HG02970 (cell line): ENCODE measurements around the gene LRRN3.
"Not testable (repeated sequence)": the region's sequence is repeated elsewhere in the genome, so short reads cannot be mapped to it uniquely, and the experiment has no call there.

ENCODE experiments used
- ATAC-seq: cut with Tn5 transposase; IDR thresholded peaks from one replicate; pipeline ENCODE4 v1.9.1; 2021; ENCODE audit warnings: mild to moderate bottlenecking, moderate library complexity, moderate number of reproducible peaks; ENCODE audit not compliant: unreplicated experiment, low FRiP score

LRRN3 gene

GRCh38 chr7:111090846-111091245, at the start of gene LRRN3:
LRRN3 (plus strand) TSS chr7:111091127; CDS start chr7:111122773, 31,646 bp downstream.
- ATAC-seq = no peak

GRCh38 chr7:111041577-111041976, 49.4 kb upstream of the LRRN3 start:
- ATAC-seq = no peak

- no peak for ATAC-seq
Observed at GRCh38 chr7:111042842-111043241, 48.1 kb upstream of the LRRN3 start.

- ATAC-seq = peak; percentile 97
Observed at GRCh38 chr7:111043561-111043960, 47.4 kb upstream of the LRRN3 start.

GRCh38 chr7:111045449-111045848, 45.5 kb upstream of the LRRN3 start:
- no peak for ATAC-seq

GRCh38 chr7:111047595-111047994, 43.3 kb upstream of the LRRN3 start:
- ATAC-seq = no peak

- no peak for ATAC-seq
Observed at GRCh38 chr7:111049971-111050680, 40.8 kb upstream of the LRRN3 start.

- ATAC-seq = no peak
Observed at GRCh38 chr7:111050875-111051416, 40.0 kb upstream of the LRRN3 start.

GRCh38 chr7:111051832-111052231, 39.1 kb upstream of the LRRN3 start:
- ATAC-seq = no peak

GRCh38 chr7:111053035-111053434, 37.9 kb upstream of the LRRN3 start:
- ATAC-seq = no peak

GRCh38 chr7:111056371-111056770, 34.6 kb upstream of the LRRN3 start:
- ATAC-seq = no peak

- ATAC-seq = no peak
Observed at GRCh38 chr7:111057066-111057465, 33.9 kb upstream of the LRRN3 start.

GRCh38 chr7:111059833-111060232, 31.1 kb upstream of the LRRN3 start:
- ATAC-seq = no peak

- ATAC-seq = no peak
Observed at GRCh38 chr7:111063166-111063565, 27.8 kb upstream of the LRRN3 start.

GRCh38 chr7:111067251-111067650, 23.7 kb upstream of the LRRN3 start:
- ATAC-seq = no peak

GRCh38 chr7:111067682-111068081, 23.2 kb upstream of the LRRN3 start:
- no peak for ATAC-seq

GRCh38 chr7:111068618-111069017, 22.3 kb upstream of the LRRN3 start:
- ATAC-seq = no peak

- no peak for ATAC-seq
Observed at GRCh38 chr7:111071556-111071955, 19.4 kb upstream of the LRRN3 start.

GRCh38 chr7:111072658-111073057, 18.3 kb upstream of the LRRN3 start:
- not testable (repeated sequence) for ATAC-seq

GRCh38 chr7:111074071-111074747, 16.7 kb upstream of the LRRN3 start:
- no peak for ATAC-seq

GRCh38 chr7:111074748-111075146, 16.2 kb upstream of the LRRN3 start:
- no peak for ATAC-seq

GRCh38 chr7:111075498-111075897, 15.4 kb upstream of the LRRN3 start:
- no peak for ATAC-seq
